BLaER1 treated with 17β-estradiol and CSF1 and Interleukin-3, amounts not matched to agents 10 nM and 100 nM (cell line): Measurements from ENCODE around the gene TK1.
A peak's percentile ranks its signal among the peaks of the same experiment; 100 is the strongest.

Experiments
- H3K27ac ChIP-seq, 11 experiments: shearing (Covaris generic); formaldehyde crosslinking; 2 replicates each; pipeline ENCODE4 v1.8.1; 2022
- H3K27me3 ChIP-seq, 11 experiments: shearing (Covaris generic); formaldehyde crosslinking; 2 replicates each; pipeline ENCODE4 v1.8.1; 2022
- H3K36me3 ChIP-seq, 11 experiments: shearing (Covaris generic); formaldehyde crosslinking; 2 replicates each; pipeline ENCODE4 v1.8.1; 2022
- H3K4me1 ChIP-seq, 10 experiments: shearing (Covaris generic); formaldehyde crosslinking; 2 replicates each; pipeline ENCODE4 v1.8.1; 2022
- H3K4me2 ChIP-seq, 11 experiments: shearing (Covaris generic); formaldehyde crosslinking; 2 replicates each; pipeline ENCODE4 v1.8.1; 2022
- H3K4me3 ChIP-seq, 10 experiments: shearing (Covaris generic); formaldehyde crosslinking; 2 replicates each; pipeline ENCODE4 v1.8.1; 2022
- H3K9ac ChIP-seq, 11 experiments: shearing (Covaris generic); formaldehyde crosslinking; 2 replicates each; pipeline ENCODE4 v1.8.1; 2022
- H3K9me3 ChIP-seq, 11 experiments: shearing (Covaris generic); formaldehyde crosslinking; replicated peaks in 1 of 11; 2 replicates each; pipeline ENCODE4 v1.8.1; 2022
- H4K20me1 ChIP-seq, 11 experiments: shearing (Covaris generic); formaldehyde crosslinking; 2 replicates each; pipeline ENCODE4 v1.8.1; 2022
- Cebpa-rat ChIP-seq, 11 experiments: shearing (Covaris generic); IDR thresholded peaks; 2 replicates each; pipeline ENCODE4 v1.8.1; 2022

TK1 gene

GRCh38 chr17:78131172-78132083 lies 55.4 kb downstream of the TK1 start:
- H3K27ac ChIP-seq: peak overlapping the region; percentile 61 to 95 (median 89)
- H3K4me3 ChIP-seq: peak overlapping the region; percentile 60 to 92 (median 74)
- peaks cover 0 to 56% (median 31%) of the 10 kb centered on the region in 11 experiments; a peak in 17 of 22 replicates for H4K20me1 ChIP-seq
- H3K4me2 ChIP-seq: peak overlapping the region; percentile 94 to 100 (median 99)
- H3K9ac ChIP-seq: peak overlapping the region; percentile 70 to 95 (median 89)
- no peaks in the 10 kb centered on the region for H3K9me3 ChIP-seq
- peaks cover 9 to 42% (median 21%) of the 10 kb centered on the region in 11 experiments; a peak in 21 of 22 replicates for H3K36me3 ChIP-seq
- TF ChIP-seq Cebpa-rat (IDR thresholded peaks at IDR 0.05): no peak
- H3K4me1 ChIP-seq: peaks cover 74 to 90% (median 83%) of the 10 kb centered on the region in 10 experiments
- no peaks in the 10 kb centered on the region for H3K27me3 ChIP-seq

- no peak for TF ChIP-seq Cebpa-rat (IDR thresholded peaks at IDR 0.05)
- H3K4me2 ChIP-seq: peak within 1 kb of the TSS; percentile 94 to 100 (median 99)
- H3K27ac ChIP-seq: peak within 1 kb of the TSS; percentile 61 to 95 (median 89)
- H4K20me1 ChIP-seq: peaks cover 0 to 54% (median 33%) of the 10 kb centered on the region in 11 experiments; a peak in 17 of 22 replicates
- H3K4me3 ChIP-seq: peak within 1 kb of the TSS; percentile 60 to 94 (median 83)
- H3K27me3 ChIP-seq: no peaks in the 10 kb centered on the region
- peaks cover 9 to 41% (median 20%) of the 10 kb centered on the region in 11 experiments; a peak in 21 of 22 replicates for H3K36me3 ChIP-seq
- H3K9ac ChIP-seq: peak within 1 kb of the TSS; percentile 70 to 95 (median 89)
- no peaks in the 10 kb centered on the region for H3K9me3 ChIP-seq
- H3K4me1 ChIP-seq: peaks cover 74 to 93% (median 84%) of the 10 kb centered on the region in 10 experiments
Observed at GRCh38 chr17:78130437-78131101, 56.3 kb downstream of the TK1 start, which contains the start of gene TMC8. Gene TMC8, plus strand, starts transcription at chr17:78130771. Its CDS starts 818 bp downstream, at chr17:78131589.

GRCh38 chr17:78130090-78130436 lies 56.8 kb downstream of the TK1 start:
- Histone ChIP-seq H3K27ac (peak overlapping the region; percentile 45 to 95 (median 89); a peak in 21 of 22 replicates), H3K27me3 (no peaks in the 10 kb centered on the region), H3K36me3 (peaks cover 6 to 41% (median 19%) of the 10 kb centered on the region in 11 experiments; a peak in 21 of 22 replicates), H3K4me2 (peak overlapping the region; percentile 94 to 100 (median 99)), H3K9ac (peak overlapping the region; percentile 70 to 95 (median 89)), H3K9me3 (no peaks in the 10 kb centered on the region), H4K20me1 (peaks cover 0 to 54% (median 30%) of the 10 kb centered on the region in 11 experiments; a peak in 17 of 22 replicates), H3K4me3 (peak overlapping the region; percentile 60 to 92 (median 74); a peak in 18 of 20 replicates), H3K4me1 (peaks cover 74 to 93% (median 85%) of the 10 kb centered on the region in 10 experiments)
- TF ChIP-seq Cebpa-rat (IDR thresholded peaks at IDR 0.05): no peak

GRCh38 chr17:78129351-78130089 lies 57.3 kb downstream of the TK1 start:
- Histone ChIP-seq H3K4me1 (peaks cover 74 to 93% (median 85%) of the 10 kb centered on the region in 10 experiments), H3K4me3 (peak overlapping the region; percentile 70 to 94 (median 88); a peak in 15 of 20 replicates), H3K36me3 (peaks cover under 1 to 41% (median 14%) of the 10 kb centered on the region in 11 experiments; a peak in 19 of 22 replicates), H4K20me1 (peaks cover 0 to 54% (median 25%) of the 10 kb centered on the region in 11 experiments; a peak in 17 of 22 replicates), H3K9ac (peak overlapping the region; percentile 70 to 95 (median 89); a peak in 21 of 22 replicates), H3K4me2 (peak overlapping the region; percentile 94 to 100 (median 99)), H3K27me3 (no peaks in the 10 kb centered on the region), H3K27ac (peak overlapping the region; percentile 45 to 95 (median 89); a peak in 21 of 22 replicates), H3K9me3 (no peaks in the 10 kb centered on the region)
- TF ChIP-seq Cebpa-rat (IDR thresholded peaks at IDR 0.05): no peak

GRCh38 chr17:78128551-78129350 lies 58.1 kb downstream of the TK1 start, which contains the start of gene TMC6:
Gene TMC6, minus strand, starts transcription at chr17:78128755. Its CDS starts 1,923 bp downstream, at chr17:78126832.
- H3K9me3 ChIP-seq: no peaks in the 10 kb centered on the region
- TF ChIP-seq Cebpa-rat (IDR thresholded peaks at IDR 0.05): no peak
- peak within 1 kb of the TSS; percentile 70 to 94 (median 88) for H3K4me3 ChIP-seq
- H4K20me1 ChIP-seq: peaks cover 6 to 54% (median 23%) of the 10 kb centered on the region in 11 experiments; a peak in 17 of 22 replicates
- H3K36me3 ChIP-seq: peaks cover 5 to 41% (median 18%) of the 10 kb centered on the region in 11 experiments; a peak in 21 of 22 replicates
- H3K9ac ChIP-seq: peak within 1 kb of the TSS; percentile 84 to 95 (median 91)
- H3K27ac ChIP-seq: peak within 1 kb of the TSS; percentile 85 to 95 (median 89)
- H3K27me3 ChIP-seq: no peaks in the 10 kb centered on the region
- H3K4me1 ChIP-seq: peaks cover 74 to 93% (median 85%) of the 10 kb centered on the region in 10 experiments
- peak within 1 kb of the TSS; percentile 94 to 100 (median 99) for H3K4me2 ChIP-seq

- Histone ChIP-seq H3K9me3 (no peaks in the 10 kb centered on the region), H3K4me1 (peaks cover 74 to 91% (median 84%) of the 10 kb centered on the region in 10 experiments), H3K27ac (peak overlapping the region; percentile 85 to 95 (median 89)), H4K20me1 (peaks cover 10 to 54% (median 22%) of the 10 kb centered on the region in 11 experiments), H3K27me3 (no peaks in the 10 kb centered on the region), H3K36me3 (peaks cover 12 to 41% (median 25%) of the 10 kb centered on the region in 11 experiments), H3K4me2 (peak overlapping the region; percentile 94 to 100 (median 99)), H3K4me3 (peak overlapping the region; percentile 70 to 94 (median 88)), H3K9ac (peak overlapping the region; percentile 84 to 95 (median 91))
- no peak for TF ChIP-seq Cebpa-rat (IDR thresholded peaks at IDR 0.05)
Observed at GRCh38 chr17:78127888-78128550, 58.8 kb downstream of the TK1 start.
